Thymus (tissue), 11 donors: ENCODE results near the gene RHOB. TPM values are rescaled to one million over a fixed set of nuclear protein-coding genes. Genes with fewer than 3 reads are reported as not detected.

ENCODE experiments used
- DNase-seq, 9 donors: peaks; one replicate each; pipeline ENCODE4 v3.0.0-alpha.2; 2013; ENCODE audit warnings: low spot score in 9 of 9, low read depth in 6 of 9, missing footprints in 1 of 9
- H3K27ac ChIP-seq, 2 donors: one replicate each; pipeline ENCODE4 v1.5.1; 2013; ENCODE audit warnings: control low read depth in 1 of 2, low read depth in 1 of 2, low read length in 1 of 2, mild to moderate bottlenecking in 1 of 2, moderate library complexity in 1 of 2
- H3K27me3 ChIP-seq, 2 donors: one replicate each; pipeline ENCODE4 v1.5.1; 2013; ENCODE audit warnings: low read length in 1 of 2; ENCODE audit not compliant: control insufficient read depth in 2 of 2, insufficient read depth in 1 of 2
- H3K36me3 ChIP-seq, 2 donors: one replicate each; pipeline ENCODE4 v1.5.1; 2013; ENCODE audit warnings: low read length in 1 of 2, mild to moderate bottlenecking in 1 of 2, moderate library complexity in 1 of 2; ENCODE audit not compliant: control insufficient read depth in 2 of 2, insufficient read depth in 2 of 2
- H3K4me1 ChIP-seq, 2 donors: one replicate each; pipeline ENCODE4 v1.5.1; 2013; ENCODE audit warnings: low read length in 2 of 2; ENCODE audit not compliant: control insufficient read depth in 2 of 2, insufficient read depth in 2 of 2
- H3K4me3 ChIP-seq, 2 donors: one replicate each; pipeline ENCODE4 v1.5.1; 2013; ENCODE audit warnings: low read length in 2 of 2, control low read depth in 1 of 2, mild to moderate bottlenecking in 1 of 2
- H3K9me3 ChIP-seq, 2 donors: one replicate each; pipeline ENCODE4 v1.5.1; 2013; ENCODE audit warnings: low read length in 1 of 2, mild to moderate bottlenecking in 1 of 2; ENCODE audit not compliant: control insufficient read depth in 2 of 2, insufficient read depth in 1 of 2
- WGBS: extraction: QIAGEN DNeasy Blood & Tissue Kit; methylation state at CpG from one replicate; pipeline ENCODE4 v1.1.7; 2013; 5-methylcytosine and 5-hydroxymethylcytosine counted together
- polyA plus RNA-seq: library from polyadenylated mRNA; stranded (reverse); fragments of 200-250 nt; gene quantifications from one replicate; pipeline ENCODE4 v1.2.3, GENCODE V29; 2013
- total RNA-seq: library from RNA; stranded (reverse); fragments of 120-200 nt; gene quantifications from one replicate; pipeline ENCODE4 v1.2.4, GENCODE V29; 2013
- donor health status: healthy.

Gene RHOB
- total and polyA plus RNA-seq, 2 donors, result 59.0 to 281 TPM

DNA sequence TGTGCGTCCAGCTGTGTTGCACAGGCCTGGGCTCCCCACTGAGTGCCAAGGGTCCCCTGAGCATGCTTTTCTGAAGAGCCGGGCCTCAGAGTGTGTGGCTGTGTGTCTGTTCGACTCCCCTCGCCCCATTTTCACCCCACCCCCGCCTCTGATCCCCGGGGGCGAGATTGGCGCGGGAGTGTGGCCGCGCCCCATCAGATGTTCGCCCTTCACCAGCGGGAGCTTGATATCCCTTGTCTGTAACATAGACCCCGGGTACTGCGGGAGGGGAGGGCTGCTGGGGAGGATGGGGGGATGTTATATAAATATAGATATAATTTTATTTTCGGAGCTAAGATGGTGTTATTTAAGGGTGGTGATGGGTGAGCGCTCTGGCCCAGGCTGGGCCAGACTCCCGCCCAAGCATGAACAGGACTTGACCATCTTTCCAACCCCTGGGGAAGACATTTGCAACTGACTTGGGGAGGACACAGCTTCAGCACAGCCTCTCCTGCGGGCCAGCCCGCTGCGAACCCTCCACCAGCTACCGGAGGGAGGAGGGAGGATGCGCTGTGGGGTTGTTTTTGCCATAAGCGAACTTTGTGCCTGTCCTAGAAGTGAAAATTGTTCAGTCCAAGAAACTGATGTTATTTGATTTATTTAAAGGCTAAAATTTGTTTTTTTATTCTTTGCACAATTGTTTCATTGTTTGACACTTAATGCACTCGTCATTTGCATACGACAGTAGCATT lies 1.5 kb downstream of the RHOB start:
- H3K4me1 ChIP-seq, result peaks cover 4 to 10% of the 10 kb centered on the region in 2 donors

DNA sequence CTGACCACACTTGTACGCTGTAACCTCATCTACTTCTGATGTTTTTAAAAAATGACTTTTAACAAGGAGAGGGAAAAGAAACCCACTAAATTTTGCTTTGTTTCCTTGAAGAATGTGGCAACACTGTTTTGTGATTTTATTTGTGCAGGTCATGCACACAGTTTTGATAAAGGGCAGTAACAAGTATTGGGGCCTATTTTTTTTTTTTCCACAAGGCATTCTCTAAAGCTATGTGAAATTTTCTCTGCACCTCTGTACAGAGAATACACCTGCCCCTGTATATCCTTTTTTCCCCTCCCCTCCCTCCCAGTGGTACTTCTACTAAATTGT lies 2.1 kb downstream of the RHOB start:
- H3K27ac ChIP-seq, result no peak overlapping the region
- peaks cover 4 to 10% of the 10 kb centered on the region in 2 donors for H3K4me1 ChIP-seq
- DNase-seq, result no peak
- H3K27me3 ChIP-seq, result peaks cover 48 to 70% of the 10 kb centered on the region in 2 donors
- H3K9me3 ChIP-seq, result peaks cover 0 to 4% of the 10 kb centered on the region in 2 donors
- peaks cover 0 to 4% of the 10 kb centered on the region in 2 donors for H3K36me3 ChIP-seq
- H3K4me3 ChIP-seq, result peak overlapping the region; percentile 32 to 57
- WGBS, result 90% methylated on average over 1 of the region's 1 CpG

More for the DNA sequence above, 1.5 kb downstream of the RHOB start:
- 66% methylated on average over 26 of the region's 26 CpGs for WGBS
- H3K36me3 ChIP-seq, result peaks cover 0 to 4% of the 10 kb centered on the region in 2 donors
- peak overlapping the region; percentile 41 to 57 for H3K4me3 ChIP-seq
- no peak for DNase-seq
- H3K27ac ChIP-seq, result peak overlapping the region in 1 of 2 donors; percentile 26
- H3K9me3 ChIP-seq, result peaks cover 0 to 4% of the 10 kb centered on the region in 2 donors
- peaks cover 48 to 76% of the 10 kb centered on the region in 2 donors for H3K27me3 ChIP-seq

DNA sequence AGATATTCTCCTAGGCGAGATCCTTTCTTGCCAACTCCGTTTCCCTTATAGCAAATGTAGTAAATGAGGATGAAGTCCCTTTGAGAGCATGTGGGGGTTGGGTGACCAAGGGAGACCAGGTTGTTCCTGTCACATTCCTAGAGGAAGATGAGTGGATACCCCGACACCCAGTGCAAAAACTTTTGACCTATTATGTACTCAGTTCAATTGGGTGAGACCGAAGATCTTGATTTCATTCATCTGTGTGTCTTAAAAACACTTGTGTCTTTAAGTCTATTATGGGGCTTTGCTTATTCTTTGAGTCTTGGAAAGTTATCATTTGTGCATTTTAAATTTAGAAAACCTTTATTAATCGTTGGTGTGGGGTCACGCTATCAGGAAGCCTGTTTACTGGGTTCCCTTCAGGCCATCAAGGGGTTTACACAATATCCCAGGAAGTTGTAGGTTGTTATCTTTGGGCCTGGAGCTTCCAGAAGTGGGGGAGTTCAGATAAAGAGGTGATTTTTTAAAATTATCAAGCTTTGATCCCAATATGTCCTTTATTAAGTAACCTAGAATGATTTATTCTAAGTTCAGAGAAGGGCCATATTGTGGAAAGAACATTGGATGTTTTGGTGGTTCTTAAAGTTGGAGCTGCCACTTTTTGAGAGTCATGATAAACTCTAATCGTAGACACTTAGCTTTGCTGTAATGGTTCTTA lies 2.8 kb downstream of the RHOB start:
- H3K27me3 ChIP-seq, result peaks cover 45 to 68% of the 10 kb centered on the region in 2 donors
- H3K9me3 ChIP-seq, result peaks cover 0 to 4% of the 10 kb centered on the region in 2 donors
- peak overlapping the region in 1 of 2 donors; percentile 65 for H3K27ac ChIP-seq
- DNase-seq, result no peak
- peaks cover 0 to 4% of the 10 kb centered on the region in 2 donors for H3K36me3 ChIP-seq
- 89% methylated on average over 7 of the region's 7 CpGs for WGBS
- peak overlapping the region in 1 of 2 donors; percentile 23 for H3K4me3 ChIP-seq
- H3K4me1 ChIP-seq, result peaks cover 4 to 10% of the 10 kb centered on the region in 2 donors

DNA sequence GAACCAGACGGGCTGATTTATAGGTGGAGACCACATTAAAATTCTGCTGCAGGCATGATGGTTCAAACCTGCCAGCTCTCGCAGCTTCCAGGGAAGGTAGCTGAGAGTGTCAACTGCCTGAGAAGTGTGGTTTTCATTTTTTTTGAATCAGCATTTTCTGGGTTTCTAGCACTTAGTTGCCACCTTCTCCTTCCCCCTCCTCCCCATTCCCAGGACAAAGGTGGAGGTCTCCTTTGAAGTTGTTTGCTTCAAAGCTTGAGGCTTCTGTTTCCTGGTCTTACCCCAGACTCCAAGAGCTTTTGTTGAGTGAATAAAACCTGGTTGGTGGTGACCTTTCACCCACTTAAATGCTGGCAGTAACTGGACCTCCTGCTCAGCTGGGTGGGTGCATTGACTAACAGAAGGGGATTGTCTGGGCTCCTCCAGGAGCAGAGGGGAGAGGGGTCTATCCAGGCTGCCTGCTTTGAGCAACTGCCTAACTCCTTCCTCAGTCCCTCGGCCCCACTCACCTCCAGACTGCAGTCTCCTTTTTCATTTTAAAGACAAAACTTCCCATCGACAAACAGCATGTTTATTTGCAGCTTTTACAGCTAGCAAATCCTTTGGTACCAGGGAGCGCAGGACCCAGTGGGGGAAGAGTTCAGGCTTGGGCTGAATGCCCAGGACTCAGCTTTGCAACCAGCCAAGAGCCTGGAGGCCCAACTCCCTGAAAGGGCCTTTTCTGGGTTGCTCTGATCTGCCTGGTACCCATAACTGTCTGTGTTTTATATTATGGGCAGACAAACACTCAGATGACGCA lies 3.5 kb downstream of the RHOB start:
- H3K4me1 ChIP-seq, result peaks cover 4 to 10% of the 10 kb centered on the region in 2 donors
- H3K27ac ChIP-seq, result peak overlapping the region in 1 of 2 donors; percentile 65
- H3K9me3 ChIP-seq, result peaks cover 0 to 4% of the 10 kb centered on the region in 2 donors
- H3K36me3 ChIP-seq, result peaks cover 0 to 4% of the 10 kb centered on the region in 2 donors
- DNase-seq, result no peak
- no peak overlapping the region for H3K4me3 ChIP-seq
- peaks cover 38 to 61% of the 10 kb centered on the region in 2 donors for H3K27me3 ChIP-seq
- 88% methylated on average over 6 of the region's 6 CpGs for WGBS

DNA sequence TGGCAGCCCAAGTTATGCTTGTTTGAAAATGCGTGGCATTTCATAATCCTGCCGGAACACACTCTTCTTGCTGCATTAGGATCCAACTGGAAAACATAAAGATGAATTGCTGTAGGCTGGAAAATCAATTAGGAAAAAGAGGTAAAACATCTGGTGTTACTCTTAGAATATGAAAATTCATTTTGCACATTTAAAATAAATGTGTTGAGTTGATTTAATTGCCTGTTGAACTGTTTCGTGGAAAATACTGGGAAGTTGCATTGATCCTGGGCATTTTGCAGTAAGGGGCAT lies 4.1 kb downstream of the RHOB start:
- peaks cover 35 to 57% of the 10 kb centered on the region in 2 donors for H3K27me3 ChIP-seq
- peaks cover 4 to 10% of the 10 kb centered on the region in 2 donors for H3K4me1 ChIP-seq
- no peak for DNase-seq
- H3K9me3 ChIP-seq, result peaks cover 0 to 4% of the 10 kb centered on the region in 2 donors
- H3K27ac ChIP-seq, result no peak overlapping the region
- WGBS, result 96% methylated on average over 3 of the region's 3 CpGs
- peaks cover 0 to 4% of the 10 kb centered on the region in 2 donors for H3K36me3 ChIP-seq
- no peak overlapping the region for H3K4me3 ChIP-seq

DNA sequence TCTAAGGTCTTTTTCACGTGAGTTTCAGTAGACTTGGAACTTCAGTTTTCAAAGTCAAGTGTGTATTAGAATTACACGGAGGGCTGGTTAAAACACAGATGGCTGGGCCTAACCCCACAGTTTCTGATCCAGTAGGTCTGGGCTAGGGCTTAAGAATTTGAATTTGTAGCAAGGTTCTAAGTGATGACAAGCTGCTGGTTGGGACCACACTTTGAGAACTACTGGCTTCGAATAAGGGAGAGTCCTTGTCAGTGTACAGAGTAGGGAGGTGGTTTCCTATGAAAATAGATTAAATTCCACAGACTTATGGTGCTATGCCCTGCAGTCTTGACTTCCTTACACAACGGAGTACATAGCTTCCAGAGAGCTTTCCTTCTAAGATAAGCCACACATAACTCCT lies 4.5 kb downstream of the RHOB start:
- Histone ChIP-seq H3K36me3 (peaks cover 0 to 4% of the 10 kb centered on the region in 2 donors), H3K4me3 (no peak overlapping the region), H3K27ac (no peak overlapping the region), H3K27me3 (peaks cover 32 to 56% of the 10 kb centered on the region in 2 donors), H3K4me1 (peaks cover 4 to 8% of the 10 kb centered on the region in 2 donors), H3K9me3 (peaks cover 0 to 4% of the 10 kb centered on the region in 2 donors)
- no peak for DNase-seq
- WGBS, result 95% methylated on average over 4 of the region's 4 CpGs

DNA sequence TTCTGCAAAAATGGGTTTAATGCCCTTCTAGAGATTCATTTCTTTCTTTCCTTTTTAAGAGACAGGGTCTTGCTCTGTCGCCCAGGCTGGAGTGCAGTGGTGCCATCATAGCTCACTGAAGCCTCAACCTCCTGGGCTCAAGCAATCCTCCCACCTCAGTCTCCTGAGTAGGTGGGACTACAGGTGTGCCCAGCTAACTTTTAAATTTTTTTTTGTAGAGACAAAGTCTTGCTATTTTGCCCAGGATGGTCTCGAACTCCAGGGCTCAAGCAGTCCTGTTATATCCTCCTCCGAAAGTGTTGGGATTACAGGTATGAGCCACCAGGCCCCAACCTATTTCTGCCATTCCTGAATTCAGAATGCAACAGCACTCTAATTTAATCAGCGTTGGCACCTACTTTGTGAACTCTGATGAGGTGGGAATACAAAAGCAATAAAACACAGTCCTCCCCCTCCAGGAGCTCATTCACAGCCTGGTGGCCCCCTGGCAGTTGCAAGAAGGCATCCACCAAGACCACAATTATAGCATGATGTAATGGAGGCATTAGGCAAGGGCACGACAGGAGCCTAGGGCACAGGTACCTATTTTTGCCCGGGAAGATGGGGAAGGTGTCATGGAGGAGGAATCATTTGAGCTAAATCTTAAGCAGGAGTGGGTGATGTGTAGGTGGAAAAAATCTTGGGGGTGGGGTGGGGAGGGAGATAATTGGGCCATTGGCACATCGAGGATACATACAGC lies 5.1 kb downstream of the RHOB start:
- peaks cover 0 to 4% of the 10 kb centered on the region in 2 donors for H3K9me3 ChIP-seq
- no peak for DNase-seq
- H3K36me3 ChIP-seq, result peaks cover 0 to 4% of the 10 kb centered on the region in 2 donors
- H3K27ac ChIP-seq, result no peak overlapping the region
- 95% methylated on average over 7 of the region's 7 CpGs for WGBS
- peaks cover 4 to 5% of the 10 kb centered on the region in 2 donors for H3K4me1 ChIP-seq
- peaks cover 28 to 50% of the 10 kb centered on the region in 2 donors for H3K27me3 ChIP-seq
- no peak overlapping the region for H3K4me3 ChIP-seq

DNA sequence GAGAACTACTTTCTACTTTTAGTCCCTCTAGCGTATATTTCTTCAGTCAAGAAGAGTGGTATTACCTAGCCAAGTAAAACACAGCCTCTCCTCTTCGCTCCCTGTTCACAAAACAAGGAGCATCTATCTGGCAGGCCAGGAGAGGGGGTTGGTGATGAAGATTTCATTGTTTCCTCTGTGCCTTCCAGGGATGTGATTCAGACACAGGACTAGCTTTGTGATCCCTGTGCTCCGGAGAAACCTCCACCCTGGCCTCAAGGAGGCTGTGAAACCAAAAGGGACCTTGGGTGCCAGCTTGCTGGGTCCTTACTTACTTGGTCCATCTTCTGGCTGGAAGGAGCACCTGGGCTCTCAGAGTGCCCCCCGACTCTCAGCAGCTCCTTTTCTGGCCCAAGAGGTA lies 5.7 kb downstream of the RHOB start:
- Histone ChIP-seq H3K27me3 (peaks cover 24 to 44% of the 10 kb centered on the region in 2 donors), H3K4me3 (no peak overlapping the region), H3K27ac (no peak overlapping the region), H3K9me3 (peaks cover 0 to 4% of the 10 kb centered on the region in 2 donors), H3K36me3 (peaks cover 0 to 3% of the 10 kb centered on the region in 2 donors), H3K4me1 (peaks cover 3 to 4% of the 10 kb centered on the region in 2 donors)
- WGBS, result 70% methylated on average over 4 of the region's 4 CpGs
- DNase-seq, result no peak
